Stimulated activated CD4-positive, alpha-beta T cell treated with anti-CD3 and anti-CD28 coated beads, Interleukin-4, amount 100 ng/mL, for 48 hours (primary cell): ENCODE results near the gene RCOR1.

ENCODE experiments used
- DNase-seq, 2 donors: peaks; one replicate each; pipeline ENCODE4 v3.0.0-alpha.2; 2020; ENCODE audit warnings: low read depth in 2 of 2

Gene RCOR1

DNA sequence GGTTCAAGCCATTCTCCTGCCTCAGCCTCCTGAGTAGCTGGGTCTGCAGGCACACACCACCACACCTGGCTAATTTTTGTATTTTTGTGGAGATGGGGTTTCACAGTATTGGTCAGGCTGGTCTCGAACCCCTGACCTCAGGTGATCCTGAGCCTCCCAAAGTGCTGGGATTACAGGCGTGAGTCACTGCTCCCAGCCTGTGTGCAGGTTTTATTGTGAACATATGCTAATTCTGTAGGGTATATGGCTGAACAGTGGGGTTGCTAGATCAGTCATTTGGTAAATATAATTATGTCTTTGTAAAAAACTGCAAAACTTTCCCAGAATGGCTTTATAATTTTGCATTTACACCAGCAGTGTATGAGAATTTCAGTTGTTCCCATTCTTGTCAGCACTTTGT, 85.9 kb downstream of the RCOR1 start:
- no peak for DNase-seq

DNA sequence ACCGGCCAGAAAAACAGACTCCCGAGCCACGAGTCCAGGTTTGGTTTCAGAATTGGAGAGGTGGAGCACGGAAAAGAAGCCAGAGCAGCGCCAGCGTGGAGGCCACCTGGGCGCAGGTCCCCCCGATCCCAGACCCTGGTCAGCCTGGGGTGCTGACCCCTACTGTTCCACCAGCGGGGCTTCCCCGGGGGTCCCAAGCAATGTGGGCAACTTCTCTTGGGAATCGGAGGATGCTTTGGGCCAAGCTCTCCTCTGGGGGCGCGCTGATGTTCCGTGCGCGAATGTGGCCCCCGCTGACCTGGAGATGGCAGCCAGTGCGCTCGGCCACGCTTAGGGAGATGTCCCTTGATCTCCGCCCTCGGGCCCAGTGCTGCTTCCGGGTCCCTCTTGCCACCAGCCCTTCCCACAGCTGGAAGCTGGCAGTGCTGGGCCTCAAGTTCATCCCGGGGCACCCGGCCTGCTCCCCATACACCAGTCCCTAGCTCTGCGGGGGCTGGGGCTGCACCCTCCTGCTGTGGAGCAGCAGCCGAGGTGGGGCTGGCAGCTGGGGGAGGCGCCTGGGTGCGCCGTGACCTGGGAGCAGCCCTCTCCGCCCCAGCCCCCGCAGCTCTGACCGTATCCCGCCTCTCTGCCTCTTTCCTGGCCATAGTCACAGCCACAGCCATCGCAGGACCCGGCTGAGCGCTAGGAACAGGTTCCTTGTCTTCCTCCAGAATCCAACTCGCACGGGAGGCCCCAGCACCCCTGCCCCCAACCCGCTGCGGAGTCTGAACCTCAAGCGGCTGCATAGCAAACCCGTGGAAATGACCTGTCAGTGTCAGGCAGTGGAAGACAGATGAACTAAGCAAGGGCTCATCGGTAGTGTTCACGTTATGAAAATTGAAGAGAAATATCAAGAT, 91.2 kb downstream of the RCOR1 start:
- DNase-seq = no peak

DNA sequence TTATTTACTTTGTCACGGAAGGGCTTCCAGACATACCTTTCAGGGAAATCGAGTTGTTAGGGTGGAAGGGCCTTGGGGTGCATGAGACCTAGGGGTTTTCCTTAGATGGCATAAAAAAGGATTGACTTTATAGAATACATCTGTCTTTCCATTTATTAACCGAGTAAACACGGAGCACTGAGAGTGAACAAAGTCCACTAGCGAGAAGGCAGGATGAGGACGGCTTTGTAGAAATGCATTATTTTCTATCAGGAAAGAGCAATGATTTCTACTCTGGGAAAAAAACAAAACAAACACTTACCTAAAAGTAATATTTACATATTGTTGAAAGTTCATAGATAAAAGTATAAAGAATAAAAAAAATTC, 91.8 kb downstream of the RCOR1 start:
- no peak for DNase-seq

DNA sequence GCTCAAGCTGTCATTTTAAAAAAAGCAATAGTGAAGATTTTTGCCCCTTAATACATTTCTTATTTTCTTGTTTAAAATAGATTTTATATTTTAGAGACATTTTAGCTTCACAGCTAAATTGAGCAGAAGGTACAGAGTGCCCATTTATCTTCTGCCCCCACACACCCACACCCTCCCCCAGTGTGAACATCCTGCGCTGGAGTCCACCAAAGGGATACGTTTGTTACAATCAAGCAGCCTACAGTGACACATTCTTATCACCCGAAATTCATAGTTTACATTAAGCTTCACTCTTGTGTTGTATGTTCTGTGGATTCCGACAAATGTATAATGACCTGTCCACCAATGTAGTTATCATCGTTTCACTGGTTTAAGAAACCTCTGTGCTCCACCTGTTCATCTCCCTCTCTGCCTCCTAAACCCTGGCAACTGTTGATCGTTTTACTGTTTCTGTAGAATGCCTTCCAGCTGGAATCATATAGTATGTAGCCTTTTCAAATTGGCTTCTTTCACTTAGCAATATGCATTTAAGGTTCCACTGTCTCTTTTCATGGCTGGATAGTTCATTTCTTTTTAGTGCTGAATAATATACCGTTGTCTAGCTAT, 93.8 kb downstream of the RCOR1 start:
- DNase-seq = no peak

DNA sequence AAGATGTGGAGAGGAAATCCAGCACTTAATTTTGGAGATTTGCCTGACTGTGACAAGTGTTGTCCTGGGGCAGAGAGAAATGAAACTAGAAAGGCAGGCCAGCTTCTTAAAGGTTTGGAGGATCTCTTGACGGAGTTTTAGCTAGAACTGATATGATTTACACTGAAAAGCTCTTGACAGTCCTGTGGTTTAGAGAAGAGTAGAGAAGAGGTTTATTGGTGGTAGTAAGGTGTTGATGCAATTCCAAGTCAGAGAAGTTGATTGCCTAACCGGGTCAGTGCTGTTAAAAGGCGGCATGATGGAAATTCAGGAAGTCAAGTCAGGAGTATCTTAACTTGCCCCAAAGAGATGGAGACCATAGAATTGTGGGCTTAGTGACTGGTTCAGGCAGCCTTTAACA, 95.8 kb downstream of the RCOR1 start:
- DNase-seq = no peak

DNA sequence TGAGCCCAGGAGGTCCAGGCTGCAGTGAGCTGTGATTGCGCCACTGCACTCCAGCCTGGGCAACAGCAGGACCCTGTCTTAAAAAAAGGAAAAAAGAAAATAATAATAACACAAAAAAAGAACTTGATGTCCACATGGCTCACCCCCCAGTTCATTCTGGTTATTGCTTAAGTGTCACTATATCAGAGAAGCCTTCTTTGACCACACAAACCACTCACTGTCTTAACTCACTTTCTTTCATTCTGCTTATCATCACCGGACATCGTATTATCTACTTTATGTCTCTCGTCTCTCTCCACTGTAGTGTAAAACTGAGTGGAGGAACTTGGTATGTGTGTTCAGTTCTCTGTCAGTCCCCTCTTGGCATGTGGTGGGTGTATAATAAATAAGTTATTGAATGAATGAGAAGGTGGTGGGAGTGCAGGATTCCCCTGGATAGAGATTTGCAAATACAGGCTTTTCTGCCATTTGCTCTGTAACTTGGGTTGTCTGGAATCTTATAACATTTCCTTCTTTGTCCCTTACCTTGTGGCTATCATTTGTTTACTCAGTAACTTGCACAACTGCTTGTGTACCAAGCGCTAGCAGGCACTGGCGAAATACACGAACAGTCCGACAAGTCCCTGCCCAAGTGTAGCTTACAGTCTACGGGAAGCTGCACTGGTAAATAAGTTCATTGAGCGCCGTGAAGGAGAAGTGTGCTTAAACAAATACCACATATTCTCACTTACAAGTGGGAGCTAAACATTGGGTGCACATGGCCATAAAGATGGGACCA, 98.2 kb downstream of the RCOR1 start:
- no peak for DNase-seq

DNA sequence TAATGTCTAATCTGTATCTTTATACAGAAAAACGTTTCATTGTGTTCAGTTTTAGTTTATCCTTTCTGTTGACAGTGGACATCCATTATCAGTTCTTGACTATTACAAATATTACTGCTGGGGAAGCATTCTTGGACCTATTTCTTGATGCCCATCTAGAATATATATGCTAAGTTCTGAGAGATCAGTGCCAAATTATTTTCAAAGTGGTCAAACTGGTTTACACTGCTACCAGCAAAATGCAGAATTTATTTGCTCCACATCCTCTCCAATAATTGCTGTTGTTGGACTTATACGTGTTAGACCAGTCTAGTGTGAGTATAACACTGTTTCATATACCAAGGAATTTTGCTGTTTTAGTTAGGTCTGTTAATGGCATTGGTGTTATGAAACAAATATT, 99.3 kb downstream of the RCOR1 start:
- no peak for DNase-seq

DNA sequence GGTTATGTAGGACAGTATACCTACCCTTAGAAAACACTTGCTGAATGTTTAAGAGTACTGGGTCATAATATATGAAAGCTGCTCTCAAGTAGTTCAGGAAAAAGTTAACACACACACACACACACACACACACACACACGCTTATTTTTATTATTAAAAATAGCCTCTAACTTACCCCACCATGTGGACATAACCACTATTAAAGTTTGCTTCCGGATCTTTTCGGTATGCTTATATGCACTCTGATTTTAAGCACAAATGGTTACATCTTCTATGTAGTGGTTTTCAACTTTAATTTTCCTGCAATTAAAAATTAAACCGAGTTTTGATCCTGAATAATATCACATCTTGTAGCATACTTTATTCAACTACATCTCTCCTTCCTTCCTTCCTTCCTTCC, 99.9 kb downstream of the RCOR1 start:
- no peak for DNase-seq

DNA sequence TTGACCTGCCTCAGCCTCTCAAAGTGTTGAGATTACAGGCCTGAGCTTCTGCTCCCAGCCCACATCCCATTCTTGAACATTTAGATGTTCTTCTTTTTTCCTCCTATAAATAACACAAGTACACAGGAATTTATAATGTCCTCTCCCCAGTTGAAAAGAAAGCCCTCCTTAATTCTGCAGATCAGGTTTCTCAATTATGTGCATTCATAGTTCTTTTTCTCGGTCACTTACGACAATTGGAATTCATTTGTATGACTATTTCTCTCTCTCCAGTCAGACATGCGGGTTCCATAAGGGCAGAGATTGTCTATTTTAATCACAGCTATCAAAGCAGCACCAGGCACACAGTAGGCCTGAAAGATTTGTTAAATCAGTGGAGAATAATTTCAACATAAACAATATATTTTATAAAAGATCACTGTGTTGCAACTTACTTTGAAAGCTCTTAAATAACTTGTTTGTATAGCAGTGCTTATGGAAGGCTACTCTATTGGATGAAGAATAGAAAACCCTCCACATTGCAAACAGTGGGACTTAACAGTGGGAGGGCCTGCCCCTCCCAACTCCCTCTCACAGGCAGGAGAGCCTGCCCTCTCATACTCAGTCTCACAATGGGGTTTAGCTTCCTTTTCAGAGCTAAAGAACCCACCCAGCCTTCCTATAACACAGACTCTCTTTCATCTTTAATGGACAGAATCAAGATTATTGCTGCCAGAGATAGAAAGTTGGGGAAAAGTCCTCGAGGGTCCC, 100.7 kb downstream of the RCOR1 start:
- DNase-seq = no peak

DNA sequence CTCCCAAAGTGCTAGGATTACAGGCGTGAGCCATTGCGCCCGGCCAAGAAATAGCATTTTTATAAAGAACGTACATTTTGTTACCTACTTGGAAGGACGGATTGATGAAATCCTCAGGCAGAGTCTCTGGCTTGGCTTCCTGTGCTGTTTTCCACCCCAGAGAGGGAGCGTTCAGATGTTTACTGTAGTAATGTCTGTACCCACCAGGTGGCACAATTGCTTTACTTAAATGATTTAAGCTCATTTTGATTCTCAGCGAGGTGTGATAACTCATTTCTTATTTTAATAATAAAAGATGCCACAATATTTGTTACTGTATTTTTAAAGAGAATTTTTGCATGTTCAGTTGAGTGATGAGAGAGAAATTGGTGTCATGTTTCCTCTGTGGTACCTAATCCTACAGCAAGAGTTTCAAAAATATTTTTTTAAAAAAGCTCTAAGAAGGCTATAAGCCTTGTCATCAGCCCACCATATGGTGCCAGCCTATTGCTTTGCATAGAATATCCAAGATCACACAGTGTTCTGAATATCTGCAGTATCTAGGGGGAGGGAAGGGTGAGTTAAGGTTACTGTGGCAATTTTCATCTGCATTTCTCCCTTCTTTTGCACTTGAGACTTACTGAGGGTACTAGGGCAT, 102.2 kb downstream of the RCOR1 start:
- DNase-seq = peak; percentile 35 to 45

DNA sequence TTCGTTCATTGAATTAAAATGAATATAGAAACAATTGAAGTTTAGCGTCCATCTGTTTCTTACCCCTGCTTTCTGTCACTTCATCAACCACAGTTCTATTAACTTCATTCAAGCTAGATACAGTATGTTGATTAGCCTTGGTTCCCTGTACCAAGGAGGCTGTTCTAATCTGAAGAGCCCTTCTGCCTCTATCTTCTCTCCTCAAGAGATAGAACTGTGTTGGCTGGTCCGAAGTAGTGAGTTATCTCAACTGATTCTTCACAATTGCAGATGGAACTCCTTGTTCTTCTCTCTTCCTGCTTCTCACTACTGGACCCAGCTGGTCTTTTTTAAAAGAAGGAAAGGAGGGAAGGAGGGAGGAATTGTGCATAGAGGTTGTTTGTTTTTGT, 102.7 kb downstream of the RCOR1 start:
- no peak for DNase-seq

DNA sequence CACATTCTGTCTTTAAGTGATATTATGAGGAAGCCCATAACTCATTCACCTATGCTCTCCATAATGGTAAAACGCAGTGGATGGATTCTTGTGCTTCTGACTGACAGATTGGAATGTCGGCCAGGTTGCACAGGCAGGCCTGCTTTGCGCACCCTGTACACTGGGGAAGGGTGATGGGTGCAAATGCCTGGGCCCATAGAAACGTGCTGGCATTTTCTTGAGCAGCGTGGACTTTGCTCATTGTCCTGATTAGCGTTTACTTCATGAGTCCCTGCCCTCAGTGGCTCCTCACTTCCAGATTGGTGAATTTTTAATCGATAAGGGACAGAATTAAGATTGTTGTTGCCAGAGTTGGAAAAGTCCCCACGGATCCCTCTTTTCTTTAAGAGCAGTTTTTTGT, 103.9 kb downstream of the RCOR1 start:
- no peak for DNase-seq

DNA sequence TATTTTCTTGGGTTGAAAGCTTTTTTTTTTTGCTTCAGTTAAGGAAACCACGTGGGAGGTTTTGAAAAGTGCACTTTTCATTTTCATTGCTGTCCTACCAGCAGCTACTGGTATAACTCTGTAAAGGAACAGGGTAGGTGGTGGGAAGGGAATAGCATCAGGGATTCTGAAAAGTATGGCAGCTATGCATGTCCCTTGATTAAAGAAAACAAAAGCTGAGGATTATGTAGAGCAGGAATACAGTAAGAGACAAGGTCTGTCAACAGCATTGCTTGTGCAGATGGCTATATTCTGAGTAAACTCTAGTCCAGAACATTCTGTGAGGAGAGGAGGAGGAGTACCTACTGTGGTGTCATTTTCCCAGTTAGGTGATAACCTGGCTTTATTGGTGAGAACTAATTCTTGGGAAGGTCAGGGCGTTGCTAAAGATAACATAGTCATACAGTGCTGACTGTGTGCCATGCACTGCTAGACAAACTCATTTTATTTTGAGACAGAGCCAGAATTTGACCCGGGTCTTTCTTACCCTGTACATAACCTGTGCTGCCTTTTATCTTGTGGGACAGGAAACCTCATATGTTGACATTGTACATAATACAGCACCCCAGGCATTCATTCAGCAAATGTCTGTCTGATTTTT, 104.5 kb downstream of the RCOR1 start:
- DNase-seq = no peak

DNA sequence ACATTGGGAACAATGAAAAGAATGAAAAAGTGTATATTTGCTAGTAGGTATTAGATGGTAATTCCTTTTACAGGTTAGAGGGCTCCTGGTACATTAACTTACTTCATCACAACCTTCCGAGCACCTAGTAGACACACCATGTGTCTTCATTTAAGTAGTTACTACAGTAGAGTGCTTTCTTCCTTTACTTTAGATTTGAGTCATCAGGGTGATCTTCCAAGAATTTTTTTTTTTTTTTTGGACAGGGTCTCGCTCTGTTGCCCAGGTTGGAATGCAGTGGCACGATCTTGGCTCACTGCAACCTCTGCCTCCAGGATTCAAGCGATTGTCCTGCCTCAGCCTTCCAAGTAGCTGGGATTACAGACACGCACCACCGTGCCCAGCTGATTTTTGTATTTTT, 105.1 kb downstream of the RCOR1 start:
- DNase-seq = no peak

DNA sequence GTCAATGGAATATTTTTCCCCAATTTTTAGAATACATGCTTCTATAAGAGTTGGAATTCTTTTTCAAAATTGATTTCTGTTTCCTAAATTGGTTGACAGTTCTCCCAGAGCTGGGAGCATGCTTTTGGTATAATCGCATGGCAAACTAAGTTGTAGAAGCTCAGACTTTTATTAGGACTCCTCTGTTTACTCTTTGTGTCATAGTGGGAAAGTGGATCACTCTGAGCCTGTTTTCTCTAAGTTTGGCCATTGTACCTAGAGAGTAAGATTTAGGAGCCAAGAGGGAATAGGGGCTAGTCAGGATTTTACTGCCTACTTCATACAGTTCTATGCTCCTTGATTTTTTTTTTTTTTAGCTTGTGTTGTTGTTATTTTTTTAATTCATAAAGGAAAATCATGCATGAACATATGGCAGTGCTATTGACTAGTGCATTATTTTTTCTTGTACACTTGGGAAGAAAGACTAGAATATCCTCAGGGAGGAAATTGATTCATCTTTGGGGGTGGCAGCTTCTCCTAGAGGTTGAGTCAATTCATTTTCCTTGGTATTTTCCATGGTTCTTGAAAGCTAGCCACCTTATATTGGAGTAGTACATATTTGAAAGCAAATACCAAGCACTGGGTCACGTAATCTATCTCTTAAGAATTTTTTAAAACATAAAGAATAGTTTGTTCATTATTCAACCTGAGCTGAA, 107.1 kb downstream of the RCOR1 start:
- DNase-seq = no peak

DNA sequence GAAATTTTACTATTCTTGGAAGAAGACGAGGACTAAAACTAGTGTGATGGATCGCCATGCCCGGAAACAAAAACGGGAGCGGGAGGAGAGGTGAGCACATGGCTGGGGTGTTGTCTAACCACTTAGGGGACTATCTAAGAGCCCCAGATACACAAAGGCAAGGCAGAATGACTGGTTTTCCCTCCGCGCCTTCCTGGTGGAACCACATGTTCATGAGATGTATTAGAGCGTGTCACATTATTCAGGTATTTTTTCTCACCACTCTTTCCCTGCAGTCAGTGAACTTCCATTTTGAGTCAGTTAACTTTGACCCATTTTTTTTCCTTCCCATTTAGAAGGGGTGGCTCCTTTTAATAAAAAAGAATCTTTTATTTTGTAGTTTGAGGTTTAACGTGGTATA, 116.0 kb downstream of the RCOR1 start:
- DNase-seq = no peak

DNA sequence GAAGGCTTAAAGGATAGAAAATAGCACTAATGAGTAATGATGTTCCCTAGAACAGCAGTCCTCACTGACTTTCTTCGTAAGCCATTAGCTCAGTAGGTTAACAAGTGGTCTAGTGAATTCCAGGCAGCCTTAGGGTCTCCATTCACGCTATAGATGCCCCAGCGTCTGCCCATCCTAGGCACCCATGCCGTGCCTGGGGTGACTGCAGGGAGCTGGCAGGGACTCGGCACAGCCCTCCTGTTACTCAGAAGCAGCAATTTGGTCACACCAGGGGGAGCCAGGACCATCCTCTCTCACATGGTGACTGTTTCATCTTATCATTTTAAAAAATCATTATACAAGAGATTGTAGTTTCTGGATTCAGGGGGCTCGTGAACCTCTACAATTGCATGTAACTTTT, 118.8 kb downstream of the RCOR1 start:
- no peak for DNase-seq

DNA sequence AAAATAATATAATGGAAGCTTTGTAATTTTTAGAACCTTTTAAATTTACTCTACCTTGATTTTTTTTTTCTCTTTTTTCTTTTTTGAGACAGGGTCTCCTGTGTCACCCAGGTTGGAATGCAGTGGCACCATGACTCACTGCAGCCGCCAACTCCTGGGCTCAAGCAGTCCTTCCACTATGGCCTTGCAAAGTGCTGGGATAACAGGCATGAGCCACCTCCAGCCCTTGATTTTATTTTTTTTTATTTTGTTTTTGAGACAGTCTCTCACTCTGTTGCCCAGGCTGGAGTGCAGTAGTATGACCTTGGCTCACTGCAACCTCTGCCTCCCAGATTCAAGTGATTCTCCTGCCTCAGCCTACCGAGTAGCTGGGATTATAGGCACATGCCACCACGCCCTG, 119.5 kb downstream of the RCOR1 start:
- no peak for DNase-seq

DNA sequence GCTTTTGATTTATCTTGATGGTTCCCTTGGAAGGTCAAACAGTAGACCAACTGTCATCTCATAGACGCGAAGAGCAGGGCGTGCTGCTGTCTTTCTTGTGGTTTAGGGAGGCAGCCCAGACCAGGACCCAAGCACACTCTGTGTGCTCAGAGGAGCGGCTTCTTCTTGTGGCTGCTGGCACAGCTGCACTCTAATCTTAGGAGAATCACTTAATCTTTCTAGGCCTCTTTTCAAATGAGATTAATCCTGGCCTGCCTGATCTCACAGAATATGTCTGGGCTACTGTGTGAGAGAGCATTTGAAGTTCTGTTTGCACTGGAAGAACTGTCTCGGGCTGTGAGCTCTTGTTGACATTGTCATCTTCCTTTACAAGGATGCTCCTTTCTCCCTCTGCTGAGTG, 124.8 kb downstream of the RCOR1 start:
- no peak for DNase-seq

DNA sequence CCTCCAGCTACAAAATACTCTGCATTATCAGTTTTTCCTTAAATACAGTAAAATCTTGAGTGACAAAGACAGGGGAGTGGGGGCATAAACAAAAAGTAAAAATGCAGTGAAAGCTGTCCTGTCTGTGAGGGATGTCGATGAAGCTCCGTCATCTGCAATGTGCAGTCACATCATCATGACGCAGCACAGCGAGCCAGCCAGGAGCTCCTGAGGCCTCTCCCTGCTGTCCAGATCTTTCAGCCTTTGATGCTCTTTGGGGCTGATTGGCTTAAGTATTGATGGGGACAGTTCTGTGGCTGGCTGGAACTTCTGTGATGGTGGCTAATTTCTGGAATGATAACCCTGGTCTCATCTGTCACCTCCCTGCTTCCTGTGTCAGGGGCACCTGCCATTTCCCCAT, 130.2 kb downstream of the RCOR1 start:
- no peak for DNase-seq

DNA sequence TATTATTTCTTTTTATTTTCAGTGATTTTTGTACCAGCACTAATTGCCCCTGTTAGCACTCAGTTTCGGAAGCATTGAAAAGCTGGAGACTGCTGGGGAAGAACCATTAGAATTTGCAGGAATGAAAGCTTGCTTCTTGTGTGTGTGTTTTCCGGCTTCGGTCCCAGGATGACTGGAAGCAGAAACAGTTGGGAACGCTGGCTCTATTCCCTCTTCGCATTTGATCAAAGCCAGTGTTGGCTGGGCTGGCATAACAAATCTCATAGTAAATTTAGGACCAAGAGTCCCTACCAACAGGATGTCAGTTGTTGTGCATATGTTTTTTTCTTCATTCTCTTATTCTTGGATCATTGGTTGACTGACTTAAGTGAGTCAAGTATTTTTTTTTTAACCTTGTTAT, 131.2 kb downstream of the RCOR1 start:
- DNase-seq = no peak
